Bronchial epithelial cell (primary cell): Measurements from ENCODE around the gene VPS45. TPM values are rescaled to one million over a fixed set of nuclear protein-coding genes. Genes with fewer than 3 reads are reported as not detected.

Experiments used
- DNase-seq: peaks from one replicate; pipeline ENCODE4 v3.0.0-alpha.2; 2010; ENCODE audit warnings: low read depth
- FAIRE-seq: peaks from 2 replicates; lab custom pipeline; 2011; peaks lifted over from hg19 to GRCh38; lab: Jason Lieb, UNC
- H3K27me3 ChIP-seq: 2 replicates; pipeline ENCODE4 v1.5.1; 2011; ENCODE audit warnings: low read length; ENCODE audit not compliant: control insufficient read depth, insufficient read depth
- H3K36me3 ChIP-seq: 2 replicates; pipeline ENCODE4 v1.5.1; 2011; ENCODE audit warnings: low read length; ENCODE audit not compliant: control insufficient read depth, insufficient read depth
- H3K4me3 ChIP-seq: 2 replicates; pipeline ENCODE4 v1.5.1; 2011; ENCODE audit warnings: mild to moderate bottlenecking, low read depth, low read length, control low read depth
- CTCF ChIP-seq: IDR thresholded peaks from 2 replicates; pipeline ENCODE4 v1.5.1; 2011; ENCODE audit warnings: mild to moderate bottlenecking, moderate library complexity, low read length, control low read depth, inconsistent platforms; ENCODE audit not compliant: insufficient read depth, severe bottlenecking
- total RNA-seq: library from RNA; depleted of rRNA; stranded (reverse); fragments of >200 nt; gene quantifications from 2 replicates; pipeline ENCODE4 v1.2.1, GENCODE V29; 2014

VPS45 gene
- total RNA-seq, 1 donor from 2014 or later = 21.6 TPM

DNA sequence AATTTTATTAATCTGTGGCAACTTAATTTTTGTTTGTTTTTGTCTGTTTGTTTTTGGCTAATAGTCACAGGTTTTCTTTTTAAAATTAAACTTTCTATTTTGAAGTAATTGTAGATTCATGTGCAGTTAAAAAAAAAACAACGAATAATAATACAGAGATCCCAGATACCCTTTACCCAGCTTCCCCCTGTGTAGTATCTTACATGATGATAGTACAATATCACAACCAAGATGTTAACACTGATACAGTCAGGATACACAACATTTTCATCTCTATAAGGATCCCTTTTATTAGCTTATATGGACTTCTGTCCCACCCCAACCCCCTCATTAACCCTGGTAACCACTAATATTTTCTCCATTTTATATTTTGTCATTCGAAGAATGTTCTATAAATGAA lies 5.9 kb downstream of the VPS45 start:
- peaks cover 5% of the 10 kb centered on the region for H3K36me3 ChIP-seq
- TF ChIP-seq CTCF = no peak
- H3K4me3 ChIP-seq = no peak overlapping the region
- DNase-seq (no peak), FAIRE-seq (no peak)
- no peaks in the 10 kb centered on the region for H3K27me3 ChIP-seq

GRCh38 chr1:150076066-150076465 lies 8.5 kb downstream of the VPS45 start:
- no peak for TF ChIP-seq CTCF
- H3K36me3 ChIP-seq = peaks cover 2% of the 10 kb centered on the region
- no peak for DNase-seq
- no peaks in the 10 kb centered on the region for H3K27me3 ChIP-seq
- H3K4me3 ChIP-seq = no peak overlapping the region
- no peak for FAIRE-seq

- no peak for TF ChIP-seq CTCF
- Histone ChIP-seq H3K27me3 (no peaks in the 10 kb centered on the region), H3K36me3 (peaks cover 2% of the 10 kb centered on the region), H3K4me3 (no peak overlapping the region)
- DNase-seq (no peak), FAIRE-seq (no peak)
Measured at GRCh38 chr1:150076985-150077384, 9.4 kb downstream of the VPS45 start.

DNA sequence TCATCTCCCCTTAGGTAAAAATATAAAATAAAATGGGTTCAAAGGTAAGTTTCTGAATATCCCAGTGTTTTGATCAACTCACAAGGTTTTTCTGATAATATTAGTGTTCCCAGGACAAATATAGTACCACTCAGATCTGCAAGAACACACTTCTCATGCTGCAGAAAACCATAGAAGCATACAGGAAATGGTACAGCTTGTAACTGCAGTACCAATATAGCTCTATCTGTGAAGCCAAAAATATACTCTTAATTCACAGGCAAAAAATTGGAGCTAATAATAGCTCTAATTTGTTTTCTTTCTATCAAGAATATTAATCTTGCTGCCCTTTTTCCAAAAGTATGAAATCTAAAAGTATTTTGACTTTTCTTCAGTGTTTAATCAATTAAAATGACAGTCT lies 13.2 kb downstream of the VPS45 start:
- Histone ChIP-seq H3K36me3 (peaks cover 5% of the 10 kb centered on the region), H3K4me3 (no peak overlapping the region), H3K27me3 (no peaks in the 10 kb centered on the region)
- TF ChIP-seq CTCF = no peak
- FAIRE-seq = no peak
- DNase-seq = no peak

- no peak for TF ChIP-seq CTCF
- Histone ChIP-seq H3K36me3 (peaks cover 5% of the 10 kb centered on the region), H3K27me3 (no peaks in the 10 kb centered on the region), H3K4me3 (no peak overlapping the region)
- DNase-seq (no peak), FAIRE-seq (no peak)
Measured at GRCh38 chr1:150082494-150082893, 14.9 kb downstream of the VPS45 start.

DNA sequence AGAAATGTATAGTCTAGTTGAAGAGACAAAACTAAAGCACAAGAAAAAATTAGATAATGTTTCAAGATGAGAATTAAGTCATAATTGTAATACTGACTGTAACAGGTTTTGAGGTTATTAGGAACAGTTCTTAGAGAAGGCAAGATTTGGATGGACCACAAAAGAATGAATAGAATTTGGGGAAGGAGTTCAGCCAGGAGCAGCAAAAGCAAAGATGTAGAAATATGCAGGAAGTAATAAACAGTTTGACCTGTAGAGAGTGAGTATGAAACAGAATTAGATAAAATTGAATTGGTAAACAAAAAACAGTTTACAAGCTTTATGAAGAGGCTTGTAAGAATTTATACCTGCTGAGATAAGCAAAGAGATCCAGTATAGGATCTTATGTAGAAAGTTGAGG lies 16.3 kb downstream of the VPS45 start:
- H3K36me3 ChIP-seq = peaks cover 2% of the 10 kb centered on the region
- H3K27me3 ChIP-seq = no peaks in the 10 kb centered on the region
- DNase-seq = no peak
- no peak overlapping the region for H3K4me3 ChIP-seq
- no peak for FAIRE-seq
- no peak for TF ChIP-seq CTCF
